ENCODE measurements around the gene MADCAM1. TPM values are rescaled to one million over a fixed set of nuclear protein-coding genes. Genes with fewer than 3 reads are reported as not detected.

Gene MADCAM1
- total RNA-seq, 1 donor from 2014 or later, result 0.17 TPM

GRCh38 chr19:484494-484893, 11.8 kb upstream of the MADCAM1 start:
- no peak for DNase-seq (ENCODE audit: low read depth)
- no peak overlapping the region for H3K4me3 ChIP-seq (ENCODE audit: low read depth, low read length)
- TF ChIP-seq CTCF (conservative IDR thresholded peaks at IDR 0.05; ENCODE audit: low read depth, low read length), result no peak

- DNase-seq (ENCODE audit: low read depth), result no peak
- TF ChIP-seq CTCF (conservative IDR thresholded peaks at IDR 0.05; ENCODE audit: low read depth, low read length), result no peak
- no peak overlapping the region for H3K4me3 ChIP-seq (ENCODE audit: low read depth, low read length)
Measured at GRCh38 chr19:485077-485476, 11.2 kb upstream of the MADCAM1 start.

GRCh38 chr19:485583-486236, 10.6 kb upstream of the MADCAM1 start:
- no peak for DNase-seq (ENCODE audit: low read depth)
- H3K4me3 ChIP-seq (ENCODE audit: low read depth, low read length), result peak overlapping the region; percentile 18

GRCh38 chr19:488505-489417, 7.5 kb upstream of the MADCAM1 start:
- TF ChIP-seq CTCF (conservative IDR thresholded peaks at IDR 0.05; ENCODE audit: low read depth, low read length), result no peak
- no peak for DNase-seq (ENCODE audit: low read depth)
- peak overlapping the region; percentile 92 for H3K4me3 ChIP-seq (ENCODE audit: low read depth, low read length)

More at GRCh38 chr19:485583-486236, 10.6 kb upstream of the MADCAM1 start:
- no peak for TF ChIP-seq CTCF (conservative IDR thresholded peaks at IDR 0.05; ENCODE audit: low read depth, low read length)

- peak overlapping the region; percentile 92 for H3K4me3 ChIP-seq (ENCODE audit: low read depth, low read length)
- peak; percentile 4 for TF ChIP-seq CTCF (conservative IDR thresholded peaks at IDR 0.05; ENCODE audit: low read depth, low read length)
- DNase-seq (ENCODE audit: low read depth), result no peak
Measured at GRCh38 chr19:489418-490196, 6.7 kb upstream of the MADCAM1 start.

- DNase-seq (ENCODE audit: low read depth), result no peak
- no peak for TF ChIP-seq CTCF (conservative IDR thresholded peaks at IDR 0.05; ENCODE audit: low read depth, low read length)
- no peak overlapping the region for H3K4me3 ChIP-seq (ENCODE audit: low read depth, low read length)
Measured at GRCh38 chr19:491146-491741, 5.0 kb upstream of the MADCAM1 start.
